Lower leg skin (tissue), 3 donors: ENCODE results near the gene KIAA1614.

Source experiments
- CTCF ChIP-seq, 3 donors: fragments of 450-650 bp; IDR thresholded peaks; one replicate each; pipeline ENCODE4 v1.5.1; 2016; ENCODE audit warnings: antibody characterized with exemption in 3 of 3, mild to moderate bottlenecking in 3 of 3, moderate library complexity in 2 of 3
- POLR2A ChIP-seq, 2 donors: fragments of 450-650 bp; IDR thresholded peaks; one replicate each; pipeline ENCODE4 v1.6.1; 2016 to 2017; ENCODE audit warnings: antibody characterized with exemption in 2 of 2, mild to moderate bottlenecking in 1 of 2, moderate library complexity in 1 of 2

GRCh38 chr1:180975551-180975950 lies 62.9 kb downstream of the KIAA1614 start:
- TF ChIP-seq CTCF (IDR thresholded peaks at IDR 0.05) (no peak), POLR2A (IDR thresholded peaks at IDR 0.05) (no peak)
